NCI-H460 (cell line): ENCODE data around the gene TNPO1. TPM values are rescaled to one million over a fixed set of nuclear protein-coding genes. Genes with fewer than 3 reads are reported as not detected.

ENCODE experiments used
- DNase-seq: peaks from one replicate; pipeline ENCODE4 v3.0.0-alpha.2; 2016; ENCODE audit warnings: low read depth; ENCODE audit errors: extremely low read depth
- total RNA-seq: library from RNA; depleted of rRNA; stranded (reverse); fragments of >200 nt; shearing (Covaris generic); gene quantifications from 2 replicates; pipeline ENCODE4 v1.2.3, GENCODE V29; 2014

The TNPO1 gene
- total RNA-seq, 1 experiment from 2014 or later, result 498 TPM

- no peak for DNase-seq
These were observed 1.3 kb downstream of the TNPO1 start for GRCh38 chr5:72817671-72818266.

- DNase-seq, result peak; percentile 68
These were observed 2.5 kb downstream of the TNPO1 start for GRCh38 chr5:72818866-72819534.

DNA sequence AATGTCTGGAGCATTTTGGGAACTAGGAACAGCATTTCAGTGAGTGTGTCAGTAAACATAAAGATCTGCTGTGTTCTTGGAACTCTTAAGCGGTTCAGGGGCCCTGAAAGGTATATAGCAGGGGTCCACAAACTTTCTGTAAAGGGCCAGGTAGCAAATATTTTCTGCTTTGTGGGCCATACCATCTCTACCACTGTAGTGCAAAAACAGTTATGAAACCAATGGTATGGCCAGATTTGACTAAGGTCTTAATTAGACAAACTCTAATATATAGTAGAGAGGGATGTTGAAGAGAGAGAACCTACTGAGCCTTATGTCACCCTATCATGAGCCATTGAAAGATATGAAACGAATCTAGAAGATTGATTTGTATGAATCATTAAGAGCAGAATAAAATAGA is 5.3 kb downstream of the TNPO1 start:
- no peak for DNase-seq

DNA sequence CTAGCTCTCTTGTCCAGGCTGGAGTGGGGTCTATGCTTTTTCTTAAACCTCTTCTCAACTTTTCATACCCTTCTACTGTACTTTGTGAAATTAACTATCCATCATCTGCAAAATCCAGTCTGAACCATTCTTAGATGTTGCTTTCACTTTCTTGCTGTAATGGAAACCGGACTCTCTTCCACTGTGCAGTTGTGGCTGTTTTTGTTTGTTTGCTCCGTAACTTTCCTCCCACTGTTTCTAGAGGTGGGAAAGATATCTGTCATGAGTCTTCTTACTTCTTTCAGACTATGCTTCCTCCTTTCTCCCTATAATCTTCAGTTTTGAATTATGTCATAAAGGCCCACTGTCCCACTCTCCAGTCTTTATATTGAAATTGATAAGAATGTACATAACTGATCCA is 6.5 kb downstream of the TNPO1 start:
- DNase-seq, result no peak

- no peak for DNase-seq
These were observed 13.2 kb downstream of the TNPO1 start for GRCh38 chr5:72829707-72830106.

GRCh38 chr5:72830362-72830761 is 13.9 kb downstream of the TNPO1 start:
- DNase-seq, result no peak

DNA sequence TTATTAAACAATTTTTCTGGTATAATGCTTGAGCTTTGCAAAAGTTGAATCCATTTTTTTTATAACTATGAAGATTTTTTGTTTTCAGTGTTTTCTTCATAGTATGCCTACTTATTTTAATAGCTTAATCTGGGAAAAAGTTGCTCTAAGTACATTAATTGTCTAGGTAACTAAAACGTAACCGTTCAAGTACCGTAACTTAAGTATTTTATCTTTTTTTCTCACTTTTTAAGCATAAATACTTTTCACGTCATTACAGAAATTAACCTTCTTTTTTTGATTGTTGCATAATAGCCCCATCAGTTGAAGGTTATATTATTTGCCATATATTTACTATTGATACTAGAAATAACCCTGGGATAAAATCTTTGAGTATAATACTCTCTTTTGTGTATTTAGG is 15.2 kb downstream of the TNPO1 start:
- no peak for DNase-seq

GRCh38 chr5:72834924-72835323 is 18.5 kb downstream of the TNPO1 start:
- DNase-seq, result no peak

DNA sequence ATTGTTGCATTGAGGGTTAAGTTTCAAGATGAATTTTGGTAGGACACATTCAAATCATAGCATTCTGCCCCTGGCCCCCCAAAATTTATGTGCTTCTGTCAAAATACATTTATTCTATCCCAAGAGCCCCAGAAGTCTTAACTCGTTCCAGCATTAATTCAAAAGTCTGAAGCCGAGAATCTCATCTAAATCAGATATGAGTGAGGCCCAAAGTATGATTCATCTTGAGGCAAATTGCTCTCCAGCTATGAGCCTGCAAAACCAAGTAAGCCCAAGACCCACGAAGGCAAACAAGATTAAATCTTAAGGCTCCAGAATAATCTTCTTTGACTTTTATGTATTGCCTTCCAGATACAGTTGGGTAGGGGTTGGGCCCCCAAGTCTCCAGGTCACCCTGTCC is 19.2 kb downstream of the TNPO1 start:
- DNase-seq, result no peak

- DNase-seq, result no peak
These were observed 20.3 kb downstream of the TNPO1 start for GRCh38 chr5:72836810-72837209.

- no peak for DNase-seq
These were observed 21.1 kb downstream of the TNPO1 start for GRCh38 chr5:72837524-72838096.

- no peak for DNase-seq
These were observed 23.6 kb downstream of the TNPO1 start for GRCh38 chr5:72840041-72840440.

GRCh38 chr5:72841756-72842535 is 25.5 kb downstream of the TNPO1 start:
- DNase-seq, result peak; percentile 73

GRCh38 chr5:72842816-72843215 is 26.4 kb downstream of the TNPO1 start:
- peak; percentile 97 for DNase-seq

DNA sequence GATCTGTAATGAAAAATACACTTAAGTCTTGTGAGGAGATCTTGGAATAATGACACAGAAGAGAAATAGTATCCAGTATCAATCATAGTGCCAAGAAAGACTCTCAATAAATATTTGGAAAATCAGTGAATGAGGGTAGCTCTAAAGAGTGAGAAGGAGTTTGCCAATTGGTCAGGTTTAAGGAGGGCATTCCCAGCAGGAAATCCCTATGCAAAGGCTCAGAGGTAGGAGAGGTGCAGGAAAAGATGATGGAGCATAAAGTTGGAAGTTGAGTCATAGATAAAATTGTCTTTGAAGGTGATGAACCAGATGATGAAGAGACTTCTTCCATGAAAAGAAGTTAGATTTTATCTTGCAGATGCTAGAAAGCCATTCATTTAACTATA is 27.8 kb downstream of the TNPO1 start:
- peak; percentile 53 for DNase-seq

GRCh38 chr5:72845889-72846288 is 29.4 kb downstream of the TNPO1 start:
- no peak for DNase-seq

DNA sequence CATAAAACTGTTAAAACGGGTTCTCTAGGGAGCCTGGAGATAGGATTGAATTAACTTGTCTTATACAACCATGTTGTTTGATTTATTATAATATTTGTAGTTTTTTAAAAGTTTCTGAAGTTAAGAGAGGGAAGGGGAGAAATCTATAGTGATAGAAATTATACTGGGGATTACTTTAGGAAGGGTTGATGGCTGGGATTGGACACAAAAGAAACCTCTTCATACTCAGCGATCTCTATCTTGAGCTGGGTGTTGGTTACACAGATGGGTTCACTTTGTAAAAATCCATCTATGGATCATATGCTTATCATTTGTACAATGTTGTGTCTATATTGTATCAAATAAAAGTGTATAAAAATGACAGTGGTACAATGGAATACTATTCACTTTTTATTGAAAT is 30.0 kb downstream of the TNPO1 start:
- no peak for DNase-seq

GRCh38 chr5:72847439-72847838 is 31.0 kb downstream of the TNPO1 start:
- DNase-seq, result no peak

DNA sequence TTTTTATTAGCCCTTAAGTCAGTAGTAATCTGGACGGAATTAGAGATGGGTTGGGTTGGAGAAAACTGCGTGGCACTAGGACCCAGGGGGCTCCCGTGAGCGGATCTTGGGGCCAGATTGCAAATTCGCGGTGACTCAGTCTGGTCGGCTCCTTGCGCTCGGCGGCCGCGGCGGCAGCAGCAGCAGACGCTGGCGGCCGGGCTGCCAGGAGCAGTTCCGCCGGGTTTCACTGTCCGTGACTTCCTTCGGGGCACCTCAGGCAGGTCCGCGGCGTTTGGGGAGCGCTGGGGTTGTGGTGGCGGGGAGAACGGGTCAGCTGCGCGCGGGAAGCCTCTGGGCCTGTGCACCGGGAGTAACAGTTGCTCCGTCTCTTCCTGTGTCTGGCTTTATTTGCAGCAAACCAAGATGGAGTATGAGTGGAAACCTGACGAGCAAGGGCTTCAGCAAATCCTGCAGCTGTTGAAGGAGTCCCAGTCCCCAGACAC is 31.6 kb downstream of the TNPO1 start:
- peak; percentile 91 for DNase-seq

GRCh38 chr5:72848474-72849428 is 32.3 kb downstream of the TNPO1 start:
- DNase-seq, result no peak
